Activated naive CD4-positive, alpha-beta T cell treated with anti-CD3 and anti-CD28 coated beads, Interleukin-2, amount 50 U/mL, for 16 hours (primary cell): ENCODE results near the gene JPH2.
A peak's percentile ranks its signal among the peaks of the same experiment; 100 is the strongest.

Experiments
- DNase-seq: peaks from one replicate; pipeline ENCODE4 v3.0.0-alpha.2; 2020

Gene JPH2

GRCh38 chr20:44095831-44096230 is 91.2 kb downstream of the JPH2 start:
- DNase-seq: no peak

- DNase-seq: no peak
Measured at GRCh38 chr20:44093249-44093582, 93.8 kb downstream of the JPH2 start.

GRCh38 chr20:44092551-44093248 is 94.3 kb downstream of the JPH2 start:
- no peak for DNase-seq

GRCh38 chr20:44091026-44091425 is 96.0 kb downstream of the JPH2 start:
- no peak for DNase-seq

- no peak for DNase-seq
Measured at GRCh38 chr20:44089987-44090674, 96.9 kb downstream of the JPH2 start.

- no peak for DNase-seq
Measured at GRCh38 chr20:44087857-44088120, 99.2 kb downstream of the JPH2 start.

DNA sequence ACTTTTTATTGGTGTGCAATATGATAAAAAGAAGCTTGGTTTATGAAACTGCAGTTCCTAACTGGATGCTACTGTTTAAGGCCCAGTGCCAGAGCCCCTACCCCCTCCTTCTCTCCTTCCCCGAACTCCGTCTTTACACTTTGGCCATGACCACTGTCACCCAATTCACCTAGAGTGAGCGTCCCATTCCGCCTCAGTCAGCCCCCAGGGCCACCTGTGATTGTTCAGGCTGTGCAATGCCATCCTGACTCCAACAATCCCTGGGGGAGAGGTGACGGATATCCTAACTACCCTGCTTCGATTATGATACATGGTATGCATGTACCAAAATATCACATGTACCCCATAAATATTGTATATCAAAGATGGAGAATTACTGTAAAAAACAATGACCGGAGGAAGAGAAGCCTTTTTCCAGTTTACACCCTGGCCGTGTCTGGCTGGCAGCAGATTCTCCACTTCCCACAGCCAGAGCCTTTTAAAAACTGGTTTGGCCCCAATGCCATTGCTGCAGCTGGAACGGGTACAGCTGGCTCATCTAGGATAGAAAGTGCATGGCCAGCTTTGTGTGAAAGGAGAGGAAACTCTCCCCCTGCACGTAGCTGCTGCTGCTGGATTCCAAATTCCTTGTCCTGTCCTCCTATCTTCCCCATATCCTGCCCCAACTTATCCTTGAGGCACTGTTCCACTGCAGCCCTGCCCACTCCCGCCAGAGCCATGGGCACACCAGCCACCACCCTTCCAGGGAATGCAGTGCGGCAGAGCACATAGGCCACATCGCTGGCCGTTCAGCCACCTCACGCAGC is 99.7 kb downstream of the JPH2 start:
- no peak for DNase-seq

DNA sequence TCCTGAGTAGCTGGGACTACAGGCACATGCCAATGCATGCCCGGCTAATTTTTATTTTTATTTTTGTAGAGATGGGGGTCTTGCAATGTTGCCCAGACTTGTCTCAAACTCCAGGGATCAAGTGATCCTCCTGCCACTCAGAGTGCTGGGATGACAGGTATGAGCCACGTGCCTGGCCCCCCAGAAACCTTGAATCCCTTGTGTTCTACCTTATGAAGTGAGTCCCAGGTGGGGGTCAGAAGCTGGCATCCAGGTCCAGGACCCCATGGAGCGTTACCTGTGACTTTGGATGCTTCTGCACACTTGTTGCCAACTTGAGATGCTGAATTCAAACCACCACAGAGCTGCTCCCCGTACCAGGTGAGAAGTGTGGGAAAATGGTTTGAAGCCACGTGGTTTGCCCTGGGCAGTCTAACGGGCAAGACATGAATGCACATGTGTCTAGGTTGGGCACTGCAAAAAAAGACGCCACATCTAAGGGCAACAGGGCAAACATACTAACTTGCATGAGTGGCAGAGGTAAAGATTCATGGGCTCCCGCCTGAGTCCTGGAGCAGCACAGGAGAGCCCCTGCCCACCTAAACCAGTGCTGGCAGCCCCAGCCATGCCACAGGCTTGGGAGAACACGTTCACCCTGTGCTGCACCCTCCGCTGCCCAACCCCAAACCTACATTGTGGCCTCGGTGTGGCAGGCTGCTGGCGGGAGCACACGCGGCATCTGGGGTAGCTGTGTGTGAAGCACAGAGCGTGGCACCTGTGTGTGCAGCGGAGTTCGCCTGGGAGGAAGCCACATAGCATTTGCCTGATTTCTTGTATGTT is 101.2 kb downstream of the JPH2 start:
- no peak for DNase-seq

DNA sequence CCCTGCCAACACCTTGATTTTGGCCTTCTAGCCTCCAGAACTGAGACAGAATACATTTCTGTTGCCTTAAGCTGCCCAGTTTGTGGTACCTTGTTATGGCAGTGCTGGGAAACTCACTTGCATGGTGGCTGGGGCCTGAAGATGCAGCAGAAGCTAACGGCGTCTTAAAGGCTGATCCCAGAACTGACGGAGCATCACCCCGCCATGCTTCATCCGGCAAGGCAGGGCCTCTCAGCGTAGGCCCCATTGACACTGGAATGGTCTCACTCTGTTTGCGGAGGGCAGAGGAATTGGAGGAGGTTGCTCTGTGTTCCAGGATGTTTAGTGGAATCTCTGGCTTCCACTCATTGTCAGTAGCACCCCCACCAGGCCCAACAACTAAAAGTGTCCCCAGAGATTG is 102.1 kb downstream of the JPH2 start:
- DNase-seq: no peak

DNA sequence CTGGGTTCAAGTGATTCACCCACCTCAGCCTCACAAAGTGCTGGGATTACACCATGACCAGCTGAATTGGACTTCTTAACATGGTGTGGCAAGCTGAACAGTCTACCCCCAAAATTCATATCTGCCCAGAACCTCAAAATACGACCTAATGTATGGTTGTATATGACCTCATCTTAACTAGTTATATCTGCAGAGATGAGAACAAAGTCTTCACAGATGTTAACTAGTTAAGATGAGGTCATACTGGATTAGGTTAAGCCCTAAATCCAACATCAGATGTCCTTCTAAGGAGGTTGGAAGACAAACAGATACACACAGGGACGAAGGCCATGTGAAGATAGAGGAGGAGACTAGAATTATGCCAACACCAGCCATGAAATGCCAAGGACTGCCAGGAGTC is 102.5 kb downstream of the JPH2 start:
- no peak for DNase-seq

- no peak for DNase-seq
Measured at GRCh38 chr20:44083220-44083933, 103.6 kb downstream of the JPH2 start.

DNA sequence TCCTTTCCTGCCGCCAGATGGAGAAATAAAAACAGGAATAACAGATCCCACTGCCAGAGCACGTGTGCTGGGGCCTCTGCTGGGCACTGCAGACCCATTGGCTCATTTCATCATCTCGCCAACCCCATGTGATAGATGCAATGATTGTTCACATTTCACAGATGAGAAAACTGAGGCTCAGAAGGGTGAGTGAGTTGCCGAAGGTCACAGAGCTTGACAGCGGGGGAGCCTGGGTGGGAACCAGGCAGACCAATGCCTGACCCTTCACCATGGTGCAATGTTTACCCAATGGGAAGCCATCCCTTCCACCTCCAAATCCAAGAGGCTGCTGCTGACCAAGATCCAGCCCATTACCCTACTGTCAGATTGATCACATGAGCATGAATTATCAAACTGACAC is 105.1 kb downstream of the JPH2 start:
- DNase-seq: no peak

DNA sequence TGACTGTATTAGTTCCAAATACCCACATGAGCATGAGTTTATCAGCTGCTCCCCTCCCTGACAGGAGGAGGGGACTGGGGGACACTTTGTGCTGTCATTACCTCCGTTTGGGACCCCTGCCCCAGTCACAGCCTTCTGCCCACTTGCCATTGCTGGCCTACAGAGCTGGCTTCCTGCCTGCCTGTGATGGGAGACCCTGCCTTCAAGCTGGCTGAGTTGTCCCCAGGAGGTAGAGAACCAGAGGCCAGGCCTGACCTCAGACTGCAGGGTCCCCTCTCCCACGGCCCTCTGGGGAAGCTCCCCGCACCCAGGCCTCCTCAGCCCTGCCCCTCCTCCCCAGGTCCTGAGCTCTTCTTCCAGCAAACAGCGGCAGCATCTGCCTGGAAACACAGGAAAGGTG is 105.5 kb downstream of the JPH2 start:
- no peak for DNase-seq

DNA sequence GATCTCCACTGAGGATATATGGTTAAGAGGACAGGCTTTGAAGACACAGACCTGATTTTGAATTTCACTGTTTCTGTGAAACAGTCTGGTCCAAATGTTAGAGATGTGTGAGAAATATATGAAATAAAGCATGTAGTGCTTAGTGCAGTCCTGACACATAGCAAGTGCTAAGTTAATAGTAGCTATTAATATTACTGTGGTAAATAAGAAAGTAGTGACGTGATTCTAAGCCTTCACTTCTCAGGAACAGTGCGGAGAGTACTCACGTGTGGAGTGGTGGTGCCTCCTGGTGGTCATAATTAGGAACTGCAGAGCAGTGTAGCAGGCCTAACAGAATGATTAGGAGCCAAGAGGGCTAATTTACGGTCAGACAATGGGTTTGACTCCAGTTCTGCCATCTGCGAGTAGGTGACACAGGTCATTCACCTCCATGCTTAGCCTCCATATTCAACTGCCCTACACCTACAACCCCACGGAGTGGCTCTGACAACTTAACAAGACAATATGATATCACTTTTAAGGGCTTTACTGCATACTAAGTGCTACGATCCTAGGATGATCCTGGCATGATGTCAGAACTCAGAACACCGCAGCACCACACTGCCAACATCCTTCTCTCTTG is 106.2 kb downstream of the JPH2 start:
- DNase-seq: peak; percentile 75

- DNase-seq: no peak
Measured at GRCh38 chr20:44080064-44080463, 106.9 kb downstream of the JPH2 start.

DNA sequence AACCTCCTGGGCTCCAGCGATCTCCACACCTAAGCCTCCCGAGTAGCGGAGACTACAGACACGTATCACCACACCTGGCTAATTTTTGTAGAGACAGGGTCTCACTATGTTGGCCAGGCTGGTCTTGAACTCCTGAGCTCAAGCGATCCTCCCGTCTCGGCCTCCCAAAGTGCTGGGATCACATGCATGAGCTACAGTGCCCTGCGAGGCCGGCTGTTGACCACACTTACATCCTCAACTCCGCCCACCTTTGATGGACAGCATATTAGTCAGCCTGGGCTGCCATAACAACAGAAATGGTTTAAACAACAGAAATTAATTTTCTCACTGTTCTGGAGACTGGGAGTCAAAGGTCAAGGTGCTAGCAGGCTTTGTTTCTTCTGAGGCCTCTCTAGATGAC is 107.7 kb downstream of the JPH2 start:
- no peak for DNase-seq

DNA sequence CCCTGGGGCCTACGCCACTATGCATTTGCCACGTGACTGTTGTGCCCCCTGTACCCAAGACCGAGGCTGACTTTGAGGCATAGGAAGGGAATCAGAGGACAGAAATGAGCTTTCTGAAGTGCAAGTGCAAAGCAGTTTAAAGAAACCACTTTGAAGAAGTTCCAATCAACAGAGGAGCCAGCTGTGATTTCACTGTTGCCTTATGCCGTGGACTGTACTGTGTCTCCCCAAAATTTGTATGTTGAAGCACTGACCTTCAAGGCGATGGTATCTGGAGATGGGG is 111.1 kb downstream of the JPH2 start:
- no peak for DNase-seq

- DNase-seq: no peak
Measured at GRCh38 chr20:44075191-44075949, 111.6 kb downstream of the JPH2 start.

GRCh38 chr20:44074252-44075151 is 112.5 kb downstream of the JPH2 start:
- no peak for DNase-seq

DNA sequence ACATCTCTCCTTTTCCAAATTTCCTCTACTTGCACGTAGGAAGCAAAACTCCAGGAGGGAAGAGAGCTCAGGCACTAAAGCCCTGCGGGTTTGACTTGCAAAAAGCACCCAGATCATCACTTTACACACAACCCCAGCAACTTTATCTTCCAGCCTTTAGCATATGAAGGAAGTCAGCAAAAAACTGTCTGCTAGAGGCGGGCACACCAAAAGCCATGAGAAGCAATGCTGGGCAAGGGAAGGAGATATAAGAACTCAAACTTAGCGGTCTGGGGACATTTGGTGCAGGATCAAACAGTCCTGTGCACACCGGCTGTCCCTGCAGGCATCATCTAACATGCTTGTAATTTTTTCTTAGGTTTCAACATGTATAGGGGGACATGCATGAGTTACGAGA is 113.3 kb downstream of the JPH2 start:
- no peak for DNase-seq
